Neural cell (in vitro differentiated cells): ENCODE results near the gene TBCB. TPM values are rescaled to one million over a fixed set of nuclear protein-coding genes. Genes with fewer than 3 reads are reported as not detected.
A peak's percentile ranks its signal among the peaks of the same experiment; 100 is the strongest.

Source experiments
- H2AFZ ChIP-seq: fragments of 200-600, 300-800 bp; sonication (generic), shearing (Covaris generic); 2 replicates; pipeline ENCODE4 v1.6.0; 2014; ENCODE audit warnings: low read depth, mild to moderate bottlenecking, antibody characterized with exemption, low read length, moderate library complexity
- H3F3A ChIP-seq: fragments of 200-600 bp; shearing (Covaris generic); 2 replicates; pipeline ENCODE4 v1.6.1; 2016; ENCODE audit warnings: mild to moderate bottlenecking, moderate library complexity, mixed read lengths, antibody characterized with exemption, low read length; ENCODE audit not compliant: insufficient read depth, poor library complexity, severe bottlenecking
- H3K27ac ChIP-seq: fragments of 200-600, 300-800 bp; sonication (generic), shearing (Covaris generic); 2 replicates; pipeline ENCODE4 v1.5.1; 2014; ENCODE audit warnings: mild to moderate bottlenecking, low read length, moderate library complexity
- H3K27me3 ChIP-seq: fragments of 300-800, 200-600 bp; sonication (generic), shearing (Covaris generic); 2 replicates; pipeline ENCODE4 v1.6.0; 2014; ENCODE audit warnings: mild to moderate bottlenecking, low read depth, low read length, moderate library complexity; ENCODE audit not compliant: insufficient read depth
- H3K36me3 ChIP-seq: fragments of 300-800, 200-600 bp; sonication (generic), shearing (Covaris generic); 2 replicates; pipeline ENCODE4 v1.5.1; 2014; ENCODE audit warnings: mild to moderate bottlenecking, antibody characterized with exemption, low read length, moderate library complexity; ENCODE audit not compliant: insufficient read depth
- H3K4me2 ChIP-seq: fragments of 300-800, 200-600 bp; sonication (generic), shearing (Covaris generic); 2 replicates; pipeline ENCODE4 v1.6.0; 2014; ENCODE audit warnings: mild to moderate bottlenecking, low read length
- H3K4me3 ChIP-seq: fragments of 300-800, 200-600 bp; sonication (generic), shearing (Covaris generic); 2 replicates; pipeline ENCODE4 v1.5.1; 2014; ENCODE audit warnings: mild to moderate bottlenecking, low read length, moderate library complexity
- H3K79me2 ChIP-seq: fragments of 200-600 bp; shearing (Covaris generic); replicated peaks from 2 replicates; pipeline ENCODE4 v1.6.0; 2014; ENCODE audit warnings: mild to moderate bottlenecking, low read length, moderate library complexity; ENCODE audit not compliant: insufficient read depth
- H3K9ac ChIP-seq: fragments of 300-800, 200-600 bp; sonication (generic), shearing (Covaris generic); 2 replicates; pipeline ENCODE4 v1.6.1; 2016; ENCODE audit warnings: mild to moderate bottlenecking, low read length, mixed read lengths
- H3K9me2 ChIP-seq: fragments of 200-600 bp; shearing (Covaris generic); 2 replicates; pipeline ENCODE4 v1.6.1; 2016; ENCODE audit warnings: mild to moderate bottlenecking, low read length, mixed read lengths; ENCODE audit not compliant: insufficient read depth
- H3K9me3 ChIP-seq: fragments of 200-600, 300-800 bp; sonication (generic), shearing (Covaris generic); 2 replicates; pipeline ENCODE4 v1.6.1; 2016; ENCODE audit warnings: mild to moderate bottlenecking, mixed run types, low read length, moderate library complexity, mixed read lengths
- H4K20me1 ChIP-seq: fragments of 200-600 bp; shearing (Covaris generic); 2 replicates; pipeline ENCODE4 v1.6.1; 2016; ENCODE audit warnings: mild to moderate bottlenecking, mixed run types; ENCODE audit not compliant: insufficient read depth
- EP300 ChIP-seq: fragments of 450-650 bp; conservative IDR thresholded peaks from 2 replicates; pipeline ENCODE4 v1.6.1; 2014; ENCODE audit warnings: antibody characterized with exemption, mild to moderate bottlenecking, moderate library complexity; ENCODE audit not compliant: poor library complexity, severe bottlenecking
- EZH2 ChIP-seq: fragments of 200-600, 300-800 bp; shearing (Covaris generic), sonication (generic); IDR thresholded peaks from 2 replicates; pipeline ENCODE4 v1.6.1; 2014; ENCODE audit warnings: antibody characterized with exemption, low read length, borderline replicate concordance, mild to moderate bottlenecking; ENCODE audit not compliant: insufficient read depth, poor library complexity, severe bottlenecking
- MXI1 ChIP-seq: fragments of 450-650 bp; conservative IDR thresholded peaks from 2 replicates; pipeline ENCODE4 v1.6.1; 2014; ENCODE audit warnings: antibody characterized with exemption, mild to moderate bottlenecking; ENCODE audit not compliant: poor library complexity, severe bottlenecking
- POLR2AphosphoS5 ChIP-seq: IDR thresholded peaks from 2 replicates; pipeline ENCODE4 v1.6.1; 2012
- RAD21 ChIP-seq: fragments of 450-650 bp; conservative IDR thresholded peaks from 2 replicates; pipeline ENCODE4 v1.6.1; 2014; ENCODE audit warnings: antibody characterized with exemption, mild to moderate bottlenecking, moderate library complexity
- REST ChIP-seq: IDR thresholded peaks from 2 replicates; pipeline ENCODE4 v1.6.1; 2012; ENCODE audit warnings: borderline replicate concordance
- SMC3 ChIP-seq: fragments of 450-650 bp; conservative IDR thresholded peaks from 2 replicates; pipeline ENCODE4 v1.6.1; 2014; ENCODE audit warnings: antibody characterized with exemption, mild to moderate bottlenecking, moderate library complexity; ENCODE audit not compliant: poor library complexity
- polyA plus RNA-seq: library from polyadenylated mRNA; depleted of rRNA; stranded (reverse); fragments of >200 nt; gene quantifications from 2 replicates; pipeline ENCODE4 v1.2.3, GENCODE V29; 2014
- TF ChIP-seq, protein P1 (sequence below): fragments of 450-650 bp; IDR thresholded peaks from 2 replicates; pipeline ENCODE4 v1.5.1; 2014; ENCODE audit warnings: antibody characterized with exemption, mild to moderate bottlenecking, moderate library complexity; ENCODE audit not compliant: poor library complexity, severe bottlenecking

The TBCB gene
- polyA plus RNA-seq, 1 donor from 2014 or later: 640 TPM

DNA sequence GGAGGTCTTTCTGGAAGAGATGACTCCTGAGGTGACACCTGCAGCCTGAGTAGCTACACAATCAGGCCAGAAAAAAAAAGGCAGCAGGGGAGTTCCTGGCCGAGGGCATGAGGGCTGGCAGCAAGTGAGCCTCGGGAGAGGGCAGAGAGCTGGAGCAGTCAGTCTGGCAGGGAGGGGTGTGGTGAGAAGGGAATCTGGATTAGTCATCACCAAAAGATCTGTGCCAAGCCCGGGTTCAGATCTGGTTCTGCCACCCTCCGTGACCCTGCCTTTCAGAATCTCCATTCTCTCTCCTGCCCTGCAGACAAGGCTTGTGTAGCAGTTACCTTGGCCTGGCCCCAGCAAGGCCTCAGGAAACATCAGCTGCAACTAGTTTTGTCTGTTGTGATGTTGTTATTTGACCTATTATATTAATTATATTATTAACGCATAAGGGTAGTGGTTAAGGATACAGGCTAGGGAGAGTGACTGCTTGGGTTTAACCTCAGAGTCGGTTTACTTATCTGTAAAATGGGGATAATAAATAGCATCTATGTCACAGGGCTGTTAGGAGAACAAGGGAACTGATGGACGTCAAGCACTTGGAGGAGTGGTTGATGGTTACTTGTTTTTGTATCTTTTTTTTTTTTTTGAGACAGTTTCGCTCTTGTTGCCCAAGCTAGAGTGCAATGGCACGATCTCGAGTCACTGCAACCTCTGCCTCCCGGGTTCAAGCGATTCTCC, 21.9 kb downstream of the TBCB start:
- Histone ChIP-seq H3K9ac (no peak overlapping the region), H3K27me3 (no peaks in the 10 kb centered on the region), H3K4me2 (no peak overlapping the region), H2AFZ (no peak overlapping the region), H3K9me2 (no peaks in the 10 kb centered on the region), H3K27ac (no peak overlapping the region), H4K20me1 (no peaks in the 10 kb centered on the region), H3K79me2 (peaks cover 9% of the 10 kb centered on the region), H3K36me3 (no peaks in the 10 kb centered on the region), H3F3A (no peaks in the 10 kb centered on the region), H3K9me3 (no peaks in the 10 kb centered on the region), H3K4me3 (no peak overlapping the region)
- TF ChIP-seq POLR2AphosphoS5 (no peak), MXI1 (no peak), RAD21 (no peak), EZH2 (no peak), REST (no peak), SMC3 (no peak)
- TF ChIP-seq, protein P1, sequence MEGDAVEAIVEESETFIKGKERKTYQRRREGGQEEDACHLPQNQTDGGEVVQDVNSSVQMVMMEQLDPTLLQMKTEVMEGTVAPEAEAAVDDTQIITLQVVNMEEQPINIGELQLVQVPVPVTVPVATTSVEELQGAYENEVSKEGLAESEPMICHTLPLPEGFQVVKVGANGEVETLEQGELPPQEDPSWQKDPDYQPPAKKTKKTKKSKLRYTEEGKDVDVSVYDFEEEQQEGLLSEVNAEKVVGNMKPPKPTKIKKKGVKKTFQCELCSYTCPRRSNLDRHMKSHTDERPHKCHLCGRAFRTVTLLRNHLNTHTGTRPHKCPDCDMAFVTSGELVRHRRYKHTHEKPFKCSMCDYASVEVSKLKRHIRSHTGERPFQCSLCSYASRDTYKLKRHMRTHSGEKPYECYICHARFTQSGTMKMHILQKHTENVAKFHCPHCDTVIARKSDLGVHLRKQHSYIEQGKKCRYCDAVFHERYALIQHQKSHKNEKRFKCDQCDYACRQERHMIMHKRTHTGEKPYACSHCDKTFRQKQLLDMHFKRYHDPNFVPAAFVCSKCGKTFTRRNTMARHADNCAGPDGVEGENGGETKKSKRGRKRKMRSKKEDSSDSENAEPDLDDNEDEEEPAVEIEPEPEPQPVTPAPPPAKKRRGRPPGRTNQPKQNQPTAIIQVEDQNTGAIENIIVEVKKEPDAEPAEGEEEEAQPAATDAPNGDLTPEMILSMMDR: no peak

DNA sequence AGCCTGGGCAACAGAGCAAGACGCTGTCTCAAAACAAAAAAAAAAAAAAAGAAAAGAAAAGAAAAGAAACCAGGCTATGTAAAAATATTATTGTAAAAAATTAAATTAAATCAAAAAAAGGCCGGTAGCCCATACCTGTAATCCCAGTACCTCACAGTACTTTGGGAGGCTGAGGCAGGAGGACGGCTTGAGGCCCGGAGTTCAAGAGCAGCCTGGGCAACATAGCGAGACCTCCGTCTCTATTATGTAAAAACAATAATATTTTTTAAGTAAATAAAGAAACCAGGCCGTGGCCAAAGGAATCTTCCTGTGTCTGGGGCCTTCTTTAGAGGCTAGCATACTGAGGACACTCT, 23.8 kb downstream of the TBCB start:
- H3K9me2 ChIP-seq: no peaks in the 10 kb centered on the region
- no peaks in the 10 kb centered on the region for H4K20me1 ChIP-seq
- H3K4me3 ChIP-seq: peak overlapping the region; percentile 98
- no peaks in the 10 kb centered on the region for H3F3A ChIP-seq
- no peaks in the 10 kb centered on the region for H3K9me3 ChIP-seq
- H3K36me3 ChIP-seq: no peaks in the 10 kb centered on the region
- H2AFZ ChIP-seq: peak overlapping the region; percentile 67
- TF ChIP-seq RAD21 (no peak), POLR2AphosphoS5 (no peak), MXI1 (no peak), EP300 (no peak), REST (no peak), EZH2 (no peak)
- TF ChIP-seq, protein P1: no peak
- H3K27me3 ChIP-seq: no peaks in the 10 kb centered on the region
- peak overlapping the region; percentile 97 for H3K4me2 ChIP-seq
- H3K9ac ChIP-seq: peak overlapping the region; percentile 92
- peaks cover 9% of the 10 kb centered on the region for H3K79me2 ChIP-seq
- H3K27ac ChIP-seq: peak overlapping the region; percentile 89
